Pulmonary artery endothelial cell (primary cell): Measurements from ENCODE around the gene TNFRSF8. TPM values are rescaled to one million over a fixed set of nuclear protein-coding genes. Genes with fewer than 3 reads are reported as not detected.
A peak's percentile ranks its signal among the peaks of the same experiment; 100 is the strongest.

Source experiments
- DNase-seq: peaks from one replicate; pipeline ENCODE4 v3.0.0-alpha.2; 2011; ENCODE audit warnings: low read depth, low spot score
- total RNA-seq: library from RNA; depleted of rRNA; stranded (reverse); fragments of >200 nt; gene quantifications from 2 replicates; pipeline ENCODE4 v1.2.3, GENCODE V29; 2014

The TNFRSF8 gene
- total RNA-seq, 1 donor from 2014 or later = 0.20 TPM

DNA sequence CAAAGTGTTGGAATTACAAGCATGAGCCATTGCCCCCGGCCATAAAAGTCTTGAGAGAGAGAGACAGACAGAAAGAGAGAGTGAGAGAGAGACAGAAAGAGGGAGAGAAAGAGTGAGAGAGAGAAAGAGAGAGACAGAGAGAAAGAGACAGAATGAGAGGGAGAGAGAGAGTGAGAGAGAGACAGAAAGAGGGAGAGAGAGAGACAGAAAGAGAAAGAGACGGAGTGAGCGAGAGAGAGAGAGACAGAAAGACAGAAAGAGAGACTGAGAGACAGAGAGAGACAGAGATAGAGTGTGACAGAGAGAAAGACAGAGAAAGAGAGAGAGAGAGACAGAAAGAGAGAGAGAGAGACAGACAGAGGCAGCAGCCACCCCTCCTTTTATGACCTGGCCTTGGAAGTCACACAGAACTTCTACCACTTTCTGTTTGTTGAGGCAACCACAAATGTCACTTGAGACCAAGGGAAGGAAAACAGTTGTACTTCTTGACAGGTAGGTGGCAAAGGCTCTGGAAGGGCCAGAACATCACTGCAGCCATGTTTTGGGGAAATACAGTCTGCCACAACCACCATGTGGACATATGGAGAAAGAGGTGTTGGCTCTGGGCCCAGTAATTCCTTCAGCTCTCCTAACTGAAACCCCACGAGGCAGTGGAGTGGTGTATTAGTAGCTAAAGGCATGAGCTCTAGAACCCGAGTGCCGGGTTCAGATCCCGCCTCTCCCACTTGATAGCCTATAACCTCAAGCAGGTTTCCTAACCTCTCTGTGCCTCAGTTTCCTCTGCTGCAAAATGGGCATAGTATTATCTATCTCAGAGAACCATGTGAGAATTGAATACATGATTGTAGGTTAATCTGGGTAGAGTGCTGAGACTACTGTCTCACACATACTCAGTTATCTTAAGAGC, 50.6 kb downstream of the TNFRSF8 start:
- no peak for DNase-seq

DNA sequence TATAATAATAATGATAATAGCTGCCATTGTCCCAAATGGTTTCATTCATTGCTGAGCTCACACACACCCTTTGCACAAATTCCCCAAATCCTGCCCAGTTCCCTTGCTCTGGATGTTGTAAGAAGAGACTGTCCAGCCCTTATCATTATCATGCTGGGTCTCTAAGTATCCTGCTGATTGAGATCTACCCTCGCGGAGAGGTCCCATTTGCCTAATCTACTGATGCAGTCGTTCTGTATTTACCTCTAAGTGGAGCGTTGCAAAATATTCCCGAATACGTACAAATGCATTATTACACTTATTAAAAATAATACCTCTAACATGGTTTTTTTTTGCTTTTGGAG, 51.2 kb downstream of the TNFRSF8 start:
- DNase-seq = no peak

DNA sequence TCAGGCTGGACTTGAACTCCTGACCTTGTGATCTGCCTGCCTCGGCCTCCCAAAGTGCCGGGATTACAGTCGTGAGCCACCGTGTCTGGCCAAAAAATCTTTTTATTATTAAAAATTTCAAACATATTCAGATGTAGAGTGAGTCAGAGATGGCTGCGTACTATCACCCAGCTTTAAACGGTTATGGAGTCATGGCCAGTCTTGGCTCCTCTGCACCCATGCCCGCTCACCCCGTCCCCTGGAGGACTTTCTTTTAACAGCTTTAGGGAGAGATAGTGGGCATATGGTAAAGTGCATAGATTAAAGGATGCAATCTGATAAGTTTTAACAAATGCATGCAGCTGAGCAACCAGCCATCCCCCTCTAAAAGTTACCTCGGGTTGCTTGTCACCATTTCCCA, 51.8 kb downstream of the TNFRSF8 start:
- DNase-seq = no peak

DNA sequence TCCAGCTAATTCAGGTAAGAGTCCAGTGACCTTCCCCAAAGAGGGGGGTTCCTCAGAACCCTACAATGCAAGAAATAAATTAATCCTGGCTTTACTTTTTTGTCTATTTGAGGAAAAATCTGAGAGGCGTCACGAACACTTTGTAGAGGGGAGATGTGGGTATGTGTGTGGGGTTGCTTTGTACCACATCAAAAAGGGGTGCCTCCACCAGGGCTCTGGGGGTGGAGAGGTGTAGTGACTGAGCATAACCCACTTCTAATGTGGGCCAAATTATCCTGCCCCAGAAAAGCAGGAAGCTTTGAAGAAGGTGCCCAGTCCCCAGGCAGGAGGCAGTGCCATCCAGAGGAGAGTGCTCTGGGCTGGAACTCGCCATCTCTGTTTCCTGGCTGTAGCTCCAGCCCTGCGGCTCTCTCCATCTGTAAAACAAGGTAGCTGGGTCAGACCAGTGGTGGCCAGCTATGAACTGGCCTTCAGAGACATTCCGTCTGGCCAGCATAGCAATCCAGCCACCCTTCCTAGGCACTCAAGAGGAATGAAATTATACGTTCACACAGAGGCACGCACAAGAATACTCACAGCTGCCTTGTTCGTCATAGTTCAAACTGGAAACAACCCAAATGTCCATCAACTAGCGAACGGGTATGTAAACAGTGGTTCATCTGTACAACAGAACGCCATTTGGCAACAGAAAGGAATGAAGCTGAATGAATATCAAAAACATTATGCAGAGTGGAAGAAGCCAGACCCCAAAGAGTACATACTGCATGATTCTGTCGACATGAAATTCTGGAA, 58.3 kb downstream of the TNFRSF8 start:
- DNase-seq = no peak

DNA sequence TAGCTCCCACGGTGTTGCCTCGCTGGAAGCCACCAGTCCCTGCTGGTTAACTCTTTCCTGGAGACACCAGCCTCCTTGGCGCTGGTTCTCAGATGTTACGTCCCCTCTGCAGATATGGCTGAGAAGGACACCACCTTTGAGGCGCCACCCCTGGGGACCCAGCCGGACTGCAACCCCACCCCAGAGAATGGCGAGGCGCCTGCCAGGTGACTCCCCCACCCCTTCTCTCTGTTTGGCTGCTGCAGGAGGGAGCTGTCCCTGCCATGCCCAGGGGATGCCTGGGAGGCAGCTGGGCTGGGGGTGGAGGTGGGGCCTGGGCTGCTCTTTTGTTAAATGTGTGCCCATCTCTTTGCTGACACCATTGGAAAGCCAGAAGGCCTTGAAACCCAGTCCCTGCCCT, 60.1 kb downstream of the TNFRSF8 start:
- DNase-seq = no peak

DNA sequence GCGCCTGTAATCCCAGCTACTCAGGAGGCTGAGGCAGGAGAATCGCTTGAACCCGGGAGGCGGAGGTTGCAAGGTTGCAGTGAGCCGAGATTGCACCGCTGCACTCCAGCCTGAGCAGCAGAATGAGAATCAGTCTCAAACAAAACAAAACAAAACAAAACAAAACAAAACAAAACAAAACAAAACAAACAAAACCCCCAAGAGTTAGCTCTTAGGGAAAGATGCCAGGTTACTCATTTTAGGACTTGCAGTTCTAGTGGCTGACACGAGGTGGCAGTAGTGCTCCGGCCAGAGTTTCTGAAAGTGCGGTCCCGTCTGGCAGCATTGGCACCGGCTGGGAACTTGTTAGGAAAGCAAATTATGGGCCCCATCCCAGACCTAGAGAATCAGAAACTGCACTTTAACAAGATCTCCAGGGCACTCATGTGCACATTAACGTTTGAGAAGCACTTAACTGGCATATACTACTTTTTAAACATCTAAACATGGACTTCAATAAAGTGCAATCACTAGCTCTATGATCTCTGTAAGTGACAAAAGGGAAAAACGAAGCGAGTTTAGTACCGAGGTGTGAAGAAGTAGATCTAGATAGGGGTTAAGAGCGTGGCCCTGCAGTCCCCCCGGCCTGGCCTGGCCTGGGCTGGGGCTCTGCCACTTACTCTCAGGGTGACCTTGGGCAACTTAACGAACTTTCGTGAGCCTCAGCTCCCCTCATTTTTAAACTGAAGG, 61.8 kb downstream of the TNFRSF8 start:
- DNase-seq = peak; percentile 19

DNA sequence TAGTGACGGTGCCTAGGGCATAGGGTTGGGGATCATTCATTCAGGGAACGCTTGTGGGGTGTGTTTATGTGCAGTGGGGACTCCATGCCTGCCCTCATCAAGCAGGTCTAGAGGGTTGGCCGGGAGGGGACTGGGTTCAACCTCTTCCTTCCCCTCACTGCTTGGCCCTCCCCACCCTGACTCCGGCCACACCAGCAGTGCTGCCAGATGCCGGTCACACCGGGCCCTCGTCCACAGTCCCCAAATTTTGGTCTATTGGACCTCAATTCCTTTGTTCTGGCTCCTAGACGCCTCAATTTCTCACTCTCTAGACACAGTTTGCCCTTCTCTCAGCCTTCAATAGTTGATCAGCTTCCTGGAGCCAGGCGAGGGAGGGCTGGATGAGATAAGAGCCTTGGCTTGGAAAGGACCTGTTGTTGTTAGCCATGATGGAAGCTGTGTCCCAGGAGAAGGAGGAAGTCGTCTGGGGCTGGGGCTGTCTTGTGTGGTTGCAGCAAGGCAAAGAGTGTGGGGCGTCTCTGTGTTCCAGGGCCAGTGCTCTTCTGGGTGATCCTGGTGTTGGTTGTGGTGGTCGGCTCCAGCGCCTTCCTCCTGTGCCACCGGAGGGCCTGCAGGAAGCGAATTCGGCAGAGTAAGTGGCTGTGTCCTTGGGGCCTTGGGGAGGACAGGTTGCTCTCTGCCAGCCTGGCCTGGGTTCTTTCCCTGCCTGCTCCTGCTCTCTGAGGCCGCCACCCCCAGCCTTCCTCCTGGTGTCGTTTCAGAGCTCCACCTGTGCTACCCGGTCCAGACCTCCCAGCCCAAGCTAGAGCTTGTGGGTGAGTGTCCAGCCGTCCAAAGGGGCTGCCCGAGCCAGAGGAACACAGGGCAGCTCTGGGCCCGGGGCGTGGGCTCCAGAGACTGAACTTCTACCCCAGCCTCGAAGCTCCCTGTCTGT, 62.6 kb downstream of the TNFRSF8 start:
- DNase-seq = no peak

DNA sequence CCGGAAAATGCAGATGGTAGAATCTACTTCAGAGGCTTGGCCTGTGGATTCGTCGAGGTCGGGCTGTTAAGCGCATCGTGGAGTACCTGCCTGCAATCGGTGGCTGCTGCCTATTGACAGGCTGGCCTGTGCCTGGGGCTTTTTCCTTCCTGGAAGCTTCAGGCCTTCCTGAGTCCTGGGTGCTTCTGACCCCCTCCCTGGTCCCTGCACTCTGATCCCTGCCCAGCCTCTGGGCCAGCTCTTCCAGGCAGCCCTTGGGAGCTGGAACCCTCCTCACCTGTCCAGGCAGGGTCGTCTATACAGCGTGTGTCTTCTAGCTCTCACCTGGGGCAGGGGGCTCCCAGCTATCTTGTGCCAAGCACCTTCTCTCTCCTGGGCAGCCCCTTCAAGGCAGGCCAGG, 63.7 kb downstream of the TNFRSF8 start:
- no peak for DNase-seq

DNA sequence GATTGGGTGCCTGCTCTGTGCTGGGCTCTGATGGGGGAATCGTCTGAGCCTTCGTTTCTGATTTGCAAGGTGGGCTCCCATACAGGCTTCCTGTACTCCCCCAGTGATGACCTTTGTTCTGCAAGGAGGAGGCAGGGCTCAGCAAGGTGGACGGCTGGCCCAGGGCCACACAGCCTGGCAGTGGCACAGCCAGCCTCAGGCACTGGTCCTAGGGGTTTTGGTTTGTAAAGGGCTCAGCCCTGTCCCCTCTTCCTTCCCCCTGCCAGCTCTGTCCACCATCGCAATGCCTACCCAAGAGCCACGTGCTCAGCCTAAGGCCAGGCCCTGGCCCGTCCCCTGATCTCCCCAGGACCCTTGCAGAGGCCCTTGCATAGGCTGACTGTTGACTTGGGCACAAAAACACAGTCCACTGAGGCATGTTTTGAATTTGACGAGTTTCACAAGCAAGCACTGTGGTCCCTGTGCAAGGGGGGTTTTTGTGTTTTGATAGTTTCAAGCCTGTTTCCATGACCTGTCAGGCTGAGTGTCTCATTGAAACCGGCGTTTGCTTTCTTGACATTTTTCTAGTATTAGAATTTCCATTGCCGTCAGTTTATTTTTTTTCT, 64.2 kb downstream of the TNFRSF8 start:
- DNase-seq = no peak

DNA sequence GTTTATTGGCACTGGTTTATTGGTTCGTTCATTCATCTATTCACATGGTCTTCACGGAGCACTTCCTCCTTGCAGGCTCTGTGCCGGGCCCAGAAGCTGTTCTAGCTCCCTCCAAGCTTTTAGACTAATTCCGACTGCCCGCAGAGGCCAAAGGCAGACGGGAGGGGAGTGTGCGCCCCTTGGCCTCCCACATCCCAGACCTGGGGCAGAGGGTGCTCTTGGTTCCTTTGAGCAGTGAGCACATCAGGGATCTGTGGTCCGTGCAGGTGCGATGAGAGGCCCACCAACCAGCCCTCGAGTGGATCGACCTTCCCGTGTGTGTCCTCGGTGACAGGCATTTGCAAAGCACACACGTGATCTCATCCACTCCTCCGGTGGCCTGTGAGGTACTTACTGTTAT, 65.0 kb downstream of the TNFRSF8 start:
- no peak for DNase-seq

DNA sequence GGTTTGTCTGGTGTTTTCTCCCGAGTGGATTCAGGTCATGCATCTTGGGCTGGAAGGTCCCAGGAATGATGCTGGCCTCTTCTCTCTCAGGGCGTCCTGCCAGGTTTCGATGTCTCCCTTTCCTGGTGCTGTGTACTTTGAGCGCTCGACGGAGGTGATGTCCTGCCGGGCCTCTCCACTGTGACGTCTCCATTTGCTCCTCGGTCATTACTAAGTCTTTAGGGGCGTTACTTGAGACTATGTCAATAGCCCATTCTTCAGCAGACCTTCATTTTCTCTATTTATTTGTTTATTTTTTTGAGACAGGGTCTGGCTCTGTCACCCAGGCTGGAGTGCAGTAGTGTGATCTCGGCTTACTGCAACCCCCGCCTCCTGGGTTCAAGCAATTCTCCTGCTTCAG, 66.5 kb downstream of the TNFRSF8 start:
- no peak for DNase-seq

DNA sequence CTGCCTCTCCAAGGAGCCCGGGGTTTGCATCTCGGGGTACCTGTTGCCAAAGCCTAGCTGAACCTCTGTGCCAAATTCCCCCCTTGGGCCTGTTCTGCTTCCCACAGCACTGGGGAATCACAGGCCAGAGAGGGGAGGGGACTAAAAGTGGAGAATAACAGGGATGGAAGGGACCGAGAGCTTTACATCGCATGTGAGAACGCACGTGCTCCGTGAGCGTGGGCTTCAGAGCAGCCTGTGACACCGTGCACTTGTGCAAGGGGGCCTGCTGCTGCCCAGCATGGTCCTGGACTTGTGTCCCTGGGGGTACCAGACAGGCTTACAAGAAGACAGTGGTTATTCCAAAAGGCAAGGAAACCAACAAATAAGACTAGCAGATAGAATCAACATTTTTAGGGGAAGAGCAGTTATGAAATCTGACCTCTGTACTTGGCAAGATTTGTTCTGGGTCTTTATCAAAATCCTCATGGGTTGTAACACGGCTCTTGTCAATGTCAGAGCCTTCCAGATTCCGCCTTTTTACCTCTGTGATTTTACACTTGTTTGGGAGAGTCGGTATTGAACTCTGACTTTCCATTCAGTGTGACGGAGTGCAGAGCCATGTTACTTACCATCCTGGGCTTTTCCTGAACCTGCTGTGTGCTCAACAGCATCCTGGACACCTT, 67.5 kb downstream of the TNFRSF8 start:
- DNase-seq = no peak

DNA sequence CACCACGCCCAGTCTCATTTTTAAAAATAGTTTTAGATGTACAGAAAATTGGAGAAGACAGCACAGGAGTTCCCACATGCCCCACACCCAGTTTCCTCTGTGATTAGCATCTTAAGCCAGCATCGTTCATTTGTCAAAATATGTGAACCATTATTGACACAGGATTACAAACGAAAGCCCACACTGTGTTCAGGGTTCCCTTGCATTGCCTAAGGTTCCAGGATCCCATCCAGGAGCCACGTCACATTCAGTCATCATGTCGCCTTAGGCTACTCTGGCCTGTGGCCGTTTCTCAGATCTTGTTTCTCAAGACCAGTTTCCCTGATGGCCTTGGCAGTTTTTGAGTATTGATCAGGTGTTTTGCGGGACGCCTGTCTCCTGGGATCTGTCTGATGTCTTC, 69.0 kb downstream of the TNFRSF8 start:
- DNase-seq = no peak

DNA sequence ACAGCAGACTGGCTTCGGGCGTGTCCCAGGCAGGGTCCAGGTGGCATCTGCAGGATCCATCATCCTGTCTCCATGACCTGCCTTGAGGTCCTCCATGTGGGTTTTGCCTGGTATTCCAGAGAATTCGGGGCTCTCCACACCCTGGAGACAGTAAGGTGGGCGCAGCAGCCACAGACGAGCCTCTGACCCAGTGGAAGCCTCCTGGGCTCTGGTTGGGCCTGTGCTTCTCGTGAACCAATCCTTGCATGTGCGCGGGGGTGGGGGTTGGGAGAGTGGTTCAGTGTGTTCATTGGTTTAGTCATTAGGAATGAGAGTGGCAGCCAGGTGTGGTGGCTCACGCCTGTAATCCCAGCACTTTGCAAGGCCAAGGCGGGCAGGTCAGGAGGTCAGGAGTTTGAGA, 71.6 kb downstream of the TNFRSF8 start:
- DNase-seq = no peak

DNA sequence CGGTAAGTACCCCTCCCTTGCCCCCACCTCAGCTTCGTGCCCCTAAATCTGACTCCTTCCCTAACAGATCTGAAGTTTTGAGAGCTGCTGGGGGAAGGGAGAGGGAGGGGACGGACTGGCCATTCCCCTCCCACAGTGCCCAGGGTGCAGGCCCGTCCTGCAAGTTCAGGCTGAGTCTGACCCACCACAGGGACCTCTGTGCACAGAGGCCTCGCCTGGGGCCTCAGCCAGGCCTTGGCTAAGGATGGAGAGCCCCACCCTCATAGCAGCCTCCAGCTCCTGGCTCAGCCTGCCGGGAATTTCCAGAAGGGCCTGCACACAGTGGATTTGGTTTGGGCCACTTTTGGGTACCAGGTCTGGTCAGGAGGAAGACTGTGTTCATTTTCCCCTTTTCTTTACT, 72.5 kb downstream of the TNFRSF8 start:
- no peak for DNase-seq

DNA sequence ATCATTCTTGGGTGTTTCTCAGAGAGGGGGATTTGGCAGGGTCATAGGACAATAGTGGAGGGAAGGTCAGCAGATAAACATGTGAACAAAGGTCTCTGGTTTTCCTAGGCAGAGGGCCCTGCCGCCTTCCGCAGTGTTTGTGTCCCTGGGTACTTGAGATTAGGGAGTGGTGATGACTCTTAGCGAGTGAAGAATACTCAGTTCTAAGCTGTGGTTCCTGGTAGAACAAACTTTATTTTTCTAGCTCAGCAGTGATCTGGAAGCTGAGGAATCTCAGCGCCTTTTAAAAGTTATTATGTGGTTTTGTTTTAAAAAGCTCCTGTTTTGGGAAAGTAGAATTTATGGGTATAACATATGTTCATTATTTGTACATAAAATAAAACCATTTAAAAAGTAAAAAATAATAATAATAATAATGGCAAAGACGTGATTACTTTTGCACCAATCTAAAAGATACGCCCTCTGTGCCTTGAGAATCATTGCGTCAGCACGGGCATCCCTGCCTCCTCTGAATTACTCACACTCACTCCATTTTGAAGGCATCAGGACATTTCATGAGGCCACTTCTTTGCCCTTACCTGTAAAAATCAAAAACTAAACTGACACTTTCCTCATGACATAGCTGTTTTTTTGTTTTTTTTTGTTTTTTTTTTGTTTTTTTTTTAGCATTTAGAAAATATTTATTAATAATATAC, 74.0 kb downstream of the TNFRSF8 start:
- no peak for DNase-seq

DNA sequence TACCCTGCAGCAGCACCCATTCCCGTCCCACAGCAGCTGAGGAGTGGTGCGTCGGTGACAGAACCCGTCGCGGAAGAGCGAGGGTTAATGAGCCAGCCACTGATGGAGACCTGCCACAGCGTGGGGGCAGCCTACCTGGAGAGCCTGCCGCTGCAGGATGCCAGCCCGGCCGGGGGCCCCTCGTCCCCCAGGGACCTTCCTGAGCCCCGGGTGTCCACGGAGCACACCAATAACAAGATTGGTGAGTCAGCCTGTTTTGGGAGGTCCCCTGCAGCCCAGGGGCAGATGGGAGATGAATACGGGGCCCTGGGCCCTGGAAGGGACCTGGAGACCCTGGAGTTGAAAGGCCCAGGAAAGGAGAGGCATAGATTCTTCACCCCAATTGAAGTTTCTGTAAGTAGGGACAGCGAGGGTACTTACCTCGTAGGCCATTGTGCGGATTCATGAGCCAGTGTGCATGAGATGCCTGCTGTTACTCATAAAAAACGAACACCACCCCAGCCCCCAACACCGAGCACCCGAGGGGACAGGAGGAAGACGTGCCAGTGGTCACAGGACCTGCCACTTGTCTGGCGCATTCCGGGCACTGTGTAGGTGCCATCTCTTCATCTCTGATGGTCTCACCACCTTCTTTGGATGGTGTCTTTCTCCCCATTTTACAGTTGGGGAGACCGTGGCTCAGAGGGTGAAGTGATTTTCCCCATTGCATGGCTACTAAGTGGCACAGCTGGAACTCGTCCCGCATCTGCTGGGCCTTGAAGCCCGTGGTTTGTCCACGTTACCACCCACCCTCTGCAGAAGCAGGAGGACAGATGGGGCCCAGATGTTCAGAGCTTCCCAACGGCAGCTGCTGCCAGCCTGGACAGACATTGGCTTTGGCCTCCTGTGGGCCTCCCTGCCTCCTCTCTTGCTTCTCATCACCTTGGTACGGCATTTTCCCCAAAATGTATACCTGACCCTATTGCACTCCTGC, 75.4 kb downstream of the TNFRSF8 start:
- DNase-seq = no peak

DNA sequence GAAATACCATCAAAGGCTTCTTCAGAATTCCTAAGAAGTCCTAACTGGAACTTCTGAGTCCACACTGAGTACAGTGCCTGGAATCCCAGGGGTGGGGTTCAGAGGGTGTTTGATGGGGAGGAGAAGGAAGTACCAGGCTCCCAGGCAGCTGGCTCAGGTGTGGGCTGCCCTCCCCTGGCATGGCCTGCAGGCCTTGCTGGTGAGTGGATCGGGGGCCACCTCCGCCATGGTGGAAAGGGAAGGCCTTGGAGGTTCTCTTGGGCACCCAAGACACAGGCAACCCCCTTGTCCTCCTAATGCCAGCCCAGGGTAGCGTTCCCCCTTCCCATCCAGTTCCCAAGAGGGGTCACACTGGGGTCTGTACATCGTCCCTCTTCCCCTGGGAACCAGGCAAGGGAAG, 76.9 kb downstream of the TNFRSF8 start:
- no peak for DNase-seq
